GM20000 (cell line): ENCODE results near the gene RAD9B.
"Not testable (repeated sequence)": the region's sequence is repeated elsewhere in the genome, so short reads cannot be mapped to it uniquely, and the experiment has no call there.

Experiments used
- DNase-seq: peaks from one replicate; pipeline ENCODE4 v3.0.0; 2012; ENCODE audit warnings: low spot score
- TF ChIP-seq, protein P1 (sequence below): IDR thresholded peaks from 2 replicates; pipeline ENCODE4 v1.5.1; 2012; ENCODE audit warnings: mild to moderate bottlenecking, control low read depth; ENCODE audit errors: extremely low read depth, missing control alignments

The RAD9B gene

DNA sequence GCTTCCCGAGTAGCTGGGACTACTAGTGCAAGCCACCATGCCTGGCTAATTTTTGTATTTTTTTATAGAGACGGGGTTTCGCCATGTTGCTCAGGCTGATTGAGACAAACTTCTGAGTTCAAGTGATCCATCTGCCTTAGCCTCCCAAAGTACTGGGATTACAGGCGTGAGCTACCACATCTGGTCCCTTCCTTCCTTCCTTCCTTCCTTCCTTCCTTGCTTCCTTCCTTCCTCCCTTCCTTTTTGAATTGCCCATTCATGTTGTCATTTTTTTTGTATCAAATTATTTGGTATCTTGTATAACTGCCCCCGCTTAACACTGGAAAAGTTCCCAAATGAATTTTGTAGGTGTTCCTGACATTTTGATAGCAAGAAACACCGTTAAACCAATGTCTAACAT is 11.7 kb downstream of the RAD9B start:
- TF ChIP-seq, protein P1, sequence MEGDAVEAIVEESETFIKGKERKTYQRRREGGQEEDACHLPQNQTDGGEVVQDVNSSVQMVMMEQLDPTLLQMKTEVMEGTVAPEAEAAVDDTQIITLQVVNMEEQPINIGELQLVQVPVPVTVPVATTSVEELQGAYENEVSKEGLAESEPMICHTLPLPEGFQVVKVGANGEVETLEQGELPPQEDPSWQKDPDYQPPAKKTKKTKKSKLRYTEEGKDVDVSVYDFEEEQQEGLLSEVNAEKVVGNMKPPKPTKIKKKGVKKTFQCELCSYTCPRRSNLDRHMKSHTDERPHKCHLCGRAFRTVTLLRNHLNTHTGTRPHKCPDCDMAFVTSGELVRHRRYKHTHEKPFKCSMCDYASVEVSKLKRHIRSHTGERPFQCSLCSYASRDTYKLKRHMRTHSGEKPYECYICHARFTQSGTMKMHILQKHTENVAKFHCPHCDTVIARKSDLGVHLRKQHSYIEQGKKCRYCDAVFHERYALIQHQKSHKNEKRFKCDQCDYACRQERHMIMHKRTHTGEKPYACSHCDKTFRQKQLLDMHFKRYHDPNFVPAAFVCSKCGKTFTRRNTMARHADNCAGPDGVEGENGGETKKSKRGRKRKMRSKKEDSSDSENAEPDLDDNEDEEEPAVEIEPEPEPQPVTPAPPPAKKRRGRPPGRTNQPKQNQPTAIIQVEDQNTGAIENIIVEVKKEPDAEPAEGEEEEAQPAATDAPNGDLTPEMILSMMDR = no peak
- DNase-seq = no peak

- TF ChIP-seq, protein P1 = no peak
- DNase-seq = no peak
Measured at GRCh38 chr12:110514363-110514762, 12.2 kb downstream of the RAD9B start.

GRCh38 chr12:110516995-110517394 is 14.9 kb downstream of the RAD9B start:
- TF ChIP-seq, protein P1 = no peak
- DNase-seq = no peak

GRCh38 chr12:110518014-110518413 is 15.9 kb downstream of the RAD9B start:
- DNase-seq = not testable (repeated sequence)

GRCh38 chr12:110520876-110521712 is 19.0 kb downstream of the RAD9B start:
- DNase-seq = not testable (repeated sequence)

DNA sequence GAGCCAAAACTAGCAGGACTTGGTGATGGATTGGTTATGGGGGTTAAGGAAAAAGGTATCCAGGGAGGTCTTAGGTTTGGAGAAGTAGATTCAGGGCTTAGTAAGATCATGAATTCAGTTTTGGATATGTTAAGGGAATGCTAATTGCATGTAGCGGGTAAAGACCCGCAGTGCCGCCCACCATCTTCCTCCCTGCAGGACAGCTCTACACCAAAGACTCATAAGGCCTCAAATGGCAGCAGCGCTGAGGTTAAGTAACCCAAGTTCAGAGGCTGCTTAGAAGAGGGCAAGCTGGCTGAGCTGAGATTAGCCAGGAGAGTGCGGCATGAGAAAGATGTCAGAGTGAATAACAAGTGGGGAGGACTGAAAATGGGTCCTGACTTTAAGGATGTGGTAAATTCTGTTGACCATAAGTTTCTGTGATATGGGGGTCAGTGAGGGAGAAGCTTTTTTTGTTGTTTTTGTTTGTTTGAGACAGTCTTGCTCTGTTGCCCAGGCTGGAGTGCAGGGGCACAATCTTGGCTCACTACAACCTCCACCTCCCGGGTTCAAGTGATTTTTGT is 26.2 kb downstream of the RAD9B start:
- TF ChIP-seq, protein P1 = no peak
- peak; percentile 27 for DNase-seq

- TF ChIP-seq, protein P1 = no peak
- peak; percentile 24 for DNase-seq
Measured at GRCh38 chr12:110530511-110530910, 28.4 kb downstream of the RAD9B start.

DNA sequence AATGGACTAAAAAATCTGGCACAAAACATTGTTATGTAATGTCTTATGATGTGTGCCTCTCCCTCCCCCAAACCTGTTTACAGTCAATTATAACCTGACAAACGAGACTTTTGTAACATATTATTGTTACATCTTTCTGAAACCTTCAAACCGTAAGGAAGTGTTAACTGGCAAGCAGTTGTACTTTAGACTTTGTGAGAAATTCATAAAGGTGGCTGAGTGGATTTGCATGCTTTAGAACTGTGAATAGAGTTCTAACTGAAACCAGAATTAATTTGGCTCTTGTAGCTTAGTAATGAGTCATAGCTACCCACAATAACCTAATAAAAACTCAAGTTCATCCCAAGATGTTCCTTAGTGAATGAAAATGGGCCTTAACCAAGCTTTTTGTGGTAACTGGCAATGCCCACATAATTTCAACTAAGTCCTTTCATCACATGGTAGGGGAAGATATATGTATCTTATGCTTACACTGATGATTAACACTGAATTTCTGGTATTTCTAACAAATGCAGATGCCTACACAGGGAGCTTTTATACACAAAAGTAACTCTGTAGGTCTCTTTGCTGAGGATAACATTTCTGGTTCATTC is 29.7 kb downstream of the RAD9B start:
- TF ChIP-seq, protein P1 = no peak
- peak; percentile 70 for DNase-seq
